ENCODE results near the gene NFATC2.

The NFATC2 gene

DNA sequence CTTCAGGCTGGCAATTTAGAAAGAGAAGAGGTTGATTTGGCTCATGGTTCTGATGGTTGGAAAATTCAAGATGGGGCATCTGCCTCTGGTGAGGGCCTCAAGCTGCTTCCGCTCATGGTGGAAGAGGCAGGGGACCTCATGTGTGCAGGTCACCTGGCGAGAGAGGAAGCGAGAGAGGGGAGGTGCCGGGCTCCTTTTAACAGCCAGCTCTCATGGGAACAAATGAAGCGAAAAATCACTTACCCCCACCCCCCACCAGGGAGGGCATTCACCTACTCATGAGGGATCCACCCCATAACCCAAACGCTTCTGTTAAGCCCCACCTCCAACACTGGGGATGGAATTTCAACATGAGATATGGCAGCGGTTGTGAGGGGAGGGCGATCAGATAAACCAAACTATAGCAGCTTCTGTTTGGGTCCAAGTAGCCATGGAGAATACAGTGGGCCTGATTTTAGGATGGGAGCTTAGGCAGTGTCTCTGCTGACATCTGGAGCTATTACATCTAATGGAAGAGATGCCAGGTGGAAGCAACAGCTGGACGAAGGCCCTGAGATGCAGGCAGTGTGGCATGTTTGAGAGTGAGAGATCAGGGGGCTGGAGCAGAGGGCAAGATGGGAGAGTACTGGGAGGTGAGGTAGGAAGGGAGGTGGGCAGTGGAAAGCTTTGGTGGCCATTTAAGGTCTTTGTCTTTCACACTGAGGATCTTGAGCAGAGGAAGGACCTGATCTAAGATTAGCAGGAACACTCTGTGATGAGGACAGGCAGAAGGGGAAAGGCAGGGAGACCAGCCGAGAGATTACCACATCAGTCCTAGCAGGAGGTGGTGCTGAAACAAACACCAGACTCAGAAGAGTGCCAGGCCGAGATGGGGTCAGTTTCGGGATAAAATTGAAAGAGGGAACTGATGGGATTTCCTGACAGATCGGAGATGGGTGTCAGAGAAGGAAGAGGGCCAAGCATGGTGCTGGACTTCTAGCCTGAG lies 161.8 kb downstream of the NFATC2 start:
- Histone ChIP-seq H3K36me3 (no peaks in the 10 kb centered on the region), H3K27ac (no peak overlapping the region), H3K9me3 (ENCODE audit: severe bottlenecking) (no peaks in the 10 kb centered on the region), H3K27me3 (ENCODE audit: insufficient read depth, low read depth, severe bottlenecking) (peaks cover 94% of the 10 kb centered on the region), H3K4me3 (ENCODE audit: low read depth, low read length) (no peak overlapping the region)
- DNase-seq: no peak
- TF ChIP-seq, protein P1, sequence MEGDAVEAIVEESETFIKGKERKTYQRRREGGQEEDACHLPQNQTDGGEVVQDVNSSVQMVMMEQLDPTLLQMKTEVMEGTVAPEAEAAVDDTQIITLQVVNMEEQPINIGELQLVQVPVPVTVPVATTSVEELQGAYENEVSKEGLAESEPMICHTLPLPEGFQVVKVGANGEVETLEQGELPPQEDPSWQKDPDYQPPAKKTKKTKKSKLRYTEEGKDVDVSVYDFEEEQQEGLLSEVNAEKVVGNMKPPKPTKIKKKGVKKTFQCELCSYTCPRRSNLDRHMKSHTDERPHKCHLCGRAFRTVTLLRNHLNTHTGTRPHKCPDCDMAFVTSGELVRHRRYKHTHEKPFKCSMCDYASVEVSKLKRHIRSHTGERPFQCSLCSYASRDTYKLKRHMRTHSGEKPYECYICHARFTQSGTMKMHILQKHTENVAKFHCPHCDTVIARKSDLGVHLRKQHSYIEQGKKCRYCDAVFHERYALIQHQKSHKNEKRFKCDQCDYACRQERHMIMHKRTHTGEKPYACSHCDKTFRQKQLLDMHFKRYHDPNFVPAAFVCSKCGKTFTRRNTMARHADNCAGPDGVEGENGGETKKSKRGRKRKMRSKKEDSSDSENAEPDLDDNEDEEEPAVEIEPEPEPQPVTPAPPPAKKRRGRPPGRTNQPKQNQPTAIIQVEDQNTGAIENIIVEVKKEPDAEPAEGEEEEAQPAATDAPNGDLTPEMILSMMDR (IDR thresholded peaks at IDR 0.05; ENCODE audit: low read depth, low read length): no peak

DNA sequence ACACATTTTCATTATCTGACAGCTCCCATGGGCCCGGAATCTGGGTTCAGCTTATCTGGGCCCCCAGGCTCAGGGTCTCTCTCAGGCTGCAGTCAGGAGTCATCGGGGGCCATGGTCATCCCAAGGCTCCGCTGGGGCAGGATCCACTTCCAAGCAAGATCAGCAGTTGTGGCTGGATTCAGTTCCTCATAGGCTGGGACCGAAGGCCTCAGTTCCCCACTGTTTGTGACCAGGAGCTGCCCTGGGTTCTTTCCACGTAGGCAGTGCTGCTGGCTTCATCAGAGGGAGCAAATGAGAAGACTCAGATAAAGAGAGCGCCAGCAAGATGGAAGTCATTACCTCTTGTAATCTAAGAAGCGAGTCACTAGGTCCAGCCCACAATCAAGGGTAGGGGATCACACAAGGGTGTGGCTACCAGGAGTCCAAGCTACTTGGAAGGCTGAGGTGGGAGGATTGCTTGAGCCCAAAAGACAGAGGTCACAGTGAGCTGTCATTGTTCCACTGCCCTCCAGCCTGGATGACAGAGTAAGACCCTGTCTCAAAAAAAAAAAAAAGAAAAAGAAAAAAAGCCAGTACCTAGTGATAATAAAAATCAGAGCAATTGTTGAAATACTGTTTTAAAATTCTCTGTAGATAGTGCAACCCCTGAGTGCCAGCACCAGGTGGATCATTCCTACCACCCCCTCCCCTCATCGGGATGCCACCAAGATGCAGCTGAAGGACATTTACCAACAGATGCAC lies 162.7 kb downstream of the NFATC2 start:
- H3K36me3 ChIP-seq: no peaks in the 10 kb centered on the region
- no peak overlapping the region for H3K27ac ChIP-seq
- H3K27me3 ChIP-seq (ENCODE audit: insufficient read depth, low read depth, severe bottlenecking): peaks cover 94% of the 10 kb centered on the region
- DNase-seq: no peak
- no peak overlapping the region for H3K4me3 ChIP-seq (ENCODE audit: low read depth, low read length)
- TF ChIP-seq, protein P1 (IDR thresholded peaks at IDR 0.05; ENCODE audit: low read depth, low read length): no peak
- no peaks in the 10 kb centered on the region for H3K9me3 ChIP-seq (ENCODE audit: severe bottlenecking)

DNA sequence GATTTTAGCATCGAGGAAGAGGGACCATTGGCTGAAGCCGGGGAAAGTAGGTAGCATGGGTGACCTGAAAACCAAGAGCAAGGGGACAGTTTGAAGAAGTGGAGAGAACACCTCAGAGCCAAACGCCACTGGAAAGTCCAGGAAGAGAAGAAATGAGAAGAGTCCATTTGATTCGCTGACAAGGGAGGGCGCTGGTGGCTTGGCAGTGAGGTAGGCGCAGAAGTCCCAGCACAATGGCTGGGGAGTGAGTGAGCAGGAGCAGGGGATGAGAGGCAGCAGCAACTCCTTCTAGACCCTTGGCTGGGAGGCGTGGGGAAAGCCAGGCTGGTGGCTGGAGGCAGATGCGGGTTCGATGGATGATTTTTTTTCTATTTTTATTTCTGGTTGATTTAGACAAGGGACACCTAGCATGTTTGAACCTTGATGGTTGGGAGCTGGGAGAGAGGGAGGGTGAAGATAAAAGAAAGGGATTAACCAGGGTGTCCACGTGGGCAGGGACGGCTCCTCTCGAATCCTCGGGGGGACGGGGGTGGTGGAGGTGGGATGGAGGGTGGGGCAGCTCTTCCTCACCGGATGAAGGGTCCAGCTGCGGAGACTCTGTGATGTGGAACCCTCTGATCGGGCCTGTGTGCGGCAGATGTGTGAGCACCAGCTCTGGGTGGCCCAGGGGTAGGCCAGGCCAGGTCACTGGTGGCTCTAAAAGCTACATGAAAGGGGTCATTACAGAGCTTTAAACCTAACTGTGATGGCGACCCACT lies 164.2 kb downstream of the NFATC2 start:
- Histone ChIP-seq H3K27me3 (ENCODE audit: insufficient read depth, low read depth, severe bottlenecking) (peaks cover 93% of the 10 kb centered on the region), H3K27ac (no peak overlapping the region), H3K36me3 (no peaks in the 10 kb centered on the region), H3K4me3 (ENCODE audit: low read depth, low read length) (no peak overlapping the region), H3K9me3 (ENCODE audit: severe bottlenecking) (no peaks in the 10 kb centered on the region)
- TF ChIP-seq, protein P1 (IDR thresholded peaks at IDR 0.05; ENCODE audit: low read depth, low read length): peak; percentile 24
- no peak for DNase-seq

- Histone ChIP-seq H3K27ac (no peak overlapping the region), H3K9me3 (ENCODE audit: severe bottlenecking) (no peaks in the 10 kb centered on the region), H3K27me3 (ENCODE audit: insufficient read depth, low read depth, severe bottlenecking) (peaks cover 93% of the 10 kb centered on the region), H3K4me3 (ENCODE audit: low read depth, low read length) (no peak overlapping the region), H3K36me3 (no peaks in the 10 kb centered on the region)
- no peak for DNase-seq
- TF ChIP-seq, protein P1 (IDR thresholded peaks at IDR 0.05; ENCODE audit: low read depth, low read length): no peak
These were observed 165.4 kb downstream of the NFATC2 start for GRCh38 chr20:51377132-51377531.

GRCh38 chr20:51376111-51376510 lies 166.4 kb downstream of the NFATC2 start:
- H3K27me3 ChIP-seq (ENCODE audit: insufficient read depth, low read depth, severe bottlenecking): peaks cover 93% of the 10 kb centered on the region
- no peak overlapping the region for H3K27ac ChIP-seq
- DNase-seq: no peak
- H3K4me3 ChIP-seq (ENCODE audit: low read depth, low read length): no peak overlapping the region
- TF ChIP-seq, protein P1 (IDR thresholded peaks at IDR 0.05; ENCODE audit: low read depth, low read length): no peak
- no peaks in the 10 kb centered on the region for H3K36me3 ChIP-seq
- no peaks in the 10 kb centered on the region for H3K9me3 ChIP-seq (ENCODE audit: severe bottlenecking)
